ENCODE data around the gene BCAS3. TPM values are rescaled to one million over a fixed set of nuclear protein-coding genes. Genes with fewer than 3 reads are reported as not detected.

The BCAS3 gene
- total RNA-seq, 1 donor = 23.7 TPM

- TF ChIP-seq CTCF (IDR thresholded peaks at IDR 0.05; ENCODE audit: insufficient read depth, low read depth, low read length) = no peak
- DNase-seq (ENCODE audit: low read depth) = no peak
- H3K4me3 ChIP-seq (ENCODE audit: low read depth, low read length) = no peak overlapping the region
Observed at GRCh38 chr17:60639019-60639330, 38.7 kb upstream of the BCAS3 start.

- DNase-seq (ENCODE audit: low read depth) = peak; percentile 23
- TF ChIP-seq CTCF (IDR thresholded peaks at IDR 0.05; ENCODE audit: insufficient read depth, low read depth, low read length) = peak; percentile 63
Observed at GRCh38 chr17:60640503-60640902, 37.1 kb upstream of the BCAS3 start.

GRCh38 chr17:60641126-60641525 lies 36.5 kb upstream of the BCAS3 start:
- DNase-seq (ENCODE audit: low read depth) = no peak
- no peak for TF ChIP-seq CTCF (IDR thresholded peaks at IDR 0.05; ENCODE audit: insufficient read depth, low read depth, low read length)

More at GRCh38 chr17:60640503-60640902, 37.1 kb upstream of the BCAS3 start:
- H3K4me3 ChIP-seq (ENCODE audit: low read depth, low read length) = no peak overlapping the region

GRCh38 chr17:60641810-60642220 lies 35.8 kb upstream of the BCAS3 start:
- peak; percentile 53 for TF ChIP-seq CTCF (IDR thresholded peaks at IDR 0.05; ENCODE audit: insufficient read depth, low read depth, low read length)
- peak; percentile 88 for DNase-seq (ENCODE audit: low read depth)
- no peak overlapping the region for H3K4me3 ChIP-seq (ENCODE audit: low read depth, low read length)

More at GRCh38 chr17:60641126-60641525, 36.5 kb upstream of the BCAS3 start:
- no peak overlapping the region for H3K4me3 ChIP-seq (ENCODE audit: low read depth, low read length)

GRCh38 chr17:60645918-60646523 lies 31.6 kb upstream of the BCAS3 start:
- H3K4me3 ChIP-seq (ENCODE audit: low read depth, low read length) = no peak overlapping the region
- no peak for TF ChIP-seq CTCF (IDR thresholded peaks at IDR 0.05; ENCODE audit: insufficient read depth, low read depth, low read length)
- no peak for DNase-seq (ENCODE audit: low read depth)

- TF ChIP-seq CTCF (IDR thresholded peaks at IDR 0.05; ENCODE audit: insufficient read depth, low read depth, low read length) = no peak
- DNase-seq (ENCODE audit: low read depth) = no peak
- no peak overlapping the region for H3K4me3 ChIP-seq (ENCODE audit: low read depth, low read length)
Observed at GRCh38 chr17:60646701-60647100, 30.9 kb upstream of the BCAS3 start.

GRCh38 chr17:60647705-60648104 lies 29.9 kb upstream of the BCAS3 start:
- no peak for TF ChIP-seq CTCF (IDR thresholded peaks at IDR 0.05; ENCODE audit: insufficient read depth, low read depth, low read length)
- DNase-seq (ENCODE audit: low read depth) = no peak

More at GRCh38 chr17:60647705-60648104, 29.9 kb upstream of the BCAS3 start:
- no peak overlapping the region for H3K4me3 ChIP-seq (ENCODE audit: low read depth, low read length)
